Caco-2 (cell line): ENCODE results near the gene ABHD5. TPM values are rescaled to one million over a fixed set of nuclear protein-coding genes. Genes with fewer than 3 reads are reported as not detected.

Experiments
- BruUV-seq: library from RNA; stranded (reverse); fragments of 400-500 nt; replicated peaks from 2 replicates; lab custom pipeline; 2021; lab: Mats Ljungman, UMichigan
- CTCF ChIA-PET: fragments of 300-600 bp; sonication (Branson Sonifier 250); formaldehyde crosslinking; loops from one replicate; lab custom pipeline; 2022; ENCODE audit warnings: antibody characterized with exemption; lab: Charles Lee
- POLR2A ChIA-PET: fragments of 300-600 bp; sonication (Branson Sonifier 250); formaldehyde crosslinking; loops from one replicate; lab custom pipeline; 2022; ENCODE audit warnings: antibody characterized with exemption; lab: Charles Lee
- DNase-seq, 2 experiments: peaks; one replicate each; pipeline versions ENCODE4 v3.0.0 to v3.0.0-alpha.2; 2020 to 2022
- H3K27me3 ChIP-seq: replicated peaks from 2 replicates; pipeline ENCODE4 v1.6.0; 2011; ENCODE audit warnings: low read length; ENCODE audit not compliant: control insufficient read depth, insufficient read depth
- H3K36me3 ChIP-seq: 2 replicates; pipeline ENCODE4 v1.5.1; 2011; ENCODE audit warnings: low read length; ENCODE audit not compliant: control insufficient read depth, insufficient read depth
- H3K4me1 ChIP-seq: fragments of 250-450 bp; sonication (Bioruptor Pico); 2 replicates; pipeline ENCODE4 v1.5.1; 2020; ENCODE audit warnings: mild to moderate bottlenecking
- H3K4me3 ChIP-seq: 2 replicates; pipeline ENCODE4 v1.5.1; 2011; ENCODE audit warnings: low read depth, mild to moderate bottlenecking, control low read depth, low read length
- H3K9me3 ChIP-seq: fragments of 250-450 bp; sonication (Bioruptor Pico); 2 replicates; pipeline ENCODE4 v1.5.1; 2020; ENCODE audit warnings: mild to moderate bottlenecking, moderate library complexity
- H3K27ac Mint-ChIP-seq: one replicate; pipeline ENCODE4 v1.8.0; 2022; ENCODE audit warnings: mixed read lengths; ENCODE audit not compliant: unreplicated experiment
- H3K27me3 Mint-ChIP-seq: one replicate; pipeline ENCODE4 v1.8.0; 2022; ENCODE audit warnings: mixed read lengths; ENCODE audit not compliant: insufficient read depth, unreplicated experiment
- H3K36me3 Mint-ChIP-seq: one replicate; pipeline ENCODE4 v1.8.0; 2022; ENCODE audit warnings: mild to moderate bottlenecking, mixed read lengths; ENCODE audit not compliant: insufficient read depth, unreplicated experiment
- H3K4me1 Mint-ChIP-seq: one replicate; pipeline ENCODE4 v1.8.0; 2022; ENCODE audit warnings: low read depth, mixed read lengths; ENCODE audit not compliant: unreplicated experiment
- H3K4me3 Mint-ChIP-seq: one replicate; pipeline ENCODE4 v1.8.0; 2022; ENCODE audit warnings: mild to moderate bottlenecking, moderate library complexity, mixed read lengths; ENCODE audit not compliant: unreplicated experiment
- H3K9me3 Mint-ChIP-seq: one replicate; pipeline ENCODE4 v1.8.0; 2022; ENCODE audit warnings: mixed read lengths; ENCODE audit not compliant: unreplicated experiment
- intact Hi-C: fragments of 100-400 bp; cut with micrococcal nuclease; formaldehyde crosslinking; loops from one replicate; pipeline ENCODE4 v1.10.0; 2022; ENCODE audit not compliant: unreplicated experiment
- total RNA-seq: library from RNA; stranded (reverse); gene quantifications from 2 replicates; pipeline ENCODE4 v1.2.3, GENCODE V29; 2022
- TF ChIP-seq, protein P1 (sequence below), 2 experiments: fragments of 200-600 bp in 1 of 2; IDR thresholded peaks; 1 replicate in 1 of 2; 2 replicates in 1 of 2; pipeline versions ENCODE4 v1.5.1 to v1.8.0; 2011 to 2022; ENCODE audit warnings: antibody characterized with exemption in 1 of 2, control low read depth in 1 of 2, inconsistent platforms in 1 of 2, low read depth in 1 of 2, low read length in 1 of 2, mild to moderate bottlenecking in 1 of 2, moderate library complexity in 1 of 2; ENCODE audit not compliant: insufficient read depth in 1 of 2, severe bottlenecking in 1 of 2, unreplicated experiment in 1 of 2

Gene ABHD5
- total RNA-seq, 1 experiment from 2014 or later: 12.3 TPM

DNA sequence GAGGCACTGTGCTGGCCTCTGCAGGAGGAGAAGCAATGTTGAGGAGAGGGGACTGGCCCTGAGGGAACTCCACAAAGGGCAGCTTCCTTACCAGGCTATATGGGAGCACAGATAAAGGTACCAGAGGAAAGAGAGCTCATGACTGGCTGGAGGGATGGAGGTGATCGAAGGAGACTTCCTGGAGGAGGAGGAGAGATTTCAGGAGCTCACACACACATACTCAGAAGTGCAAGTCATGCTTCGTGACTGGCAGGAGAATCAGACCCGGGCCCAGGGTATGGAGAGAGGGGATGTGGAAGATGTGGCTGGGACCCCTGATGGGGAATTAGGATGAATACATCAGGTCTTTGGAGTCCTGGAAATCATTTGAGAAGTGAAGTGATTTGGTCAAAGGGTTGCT lies 85.4 kb downstream of the ABHD5 start:
- CTCF ChIA-PET: no interaction called here
- TF ChIP-seq, protein P1, sequence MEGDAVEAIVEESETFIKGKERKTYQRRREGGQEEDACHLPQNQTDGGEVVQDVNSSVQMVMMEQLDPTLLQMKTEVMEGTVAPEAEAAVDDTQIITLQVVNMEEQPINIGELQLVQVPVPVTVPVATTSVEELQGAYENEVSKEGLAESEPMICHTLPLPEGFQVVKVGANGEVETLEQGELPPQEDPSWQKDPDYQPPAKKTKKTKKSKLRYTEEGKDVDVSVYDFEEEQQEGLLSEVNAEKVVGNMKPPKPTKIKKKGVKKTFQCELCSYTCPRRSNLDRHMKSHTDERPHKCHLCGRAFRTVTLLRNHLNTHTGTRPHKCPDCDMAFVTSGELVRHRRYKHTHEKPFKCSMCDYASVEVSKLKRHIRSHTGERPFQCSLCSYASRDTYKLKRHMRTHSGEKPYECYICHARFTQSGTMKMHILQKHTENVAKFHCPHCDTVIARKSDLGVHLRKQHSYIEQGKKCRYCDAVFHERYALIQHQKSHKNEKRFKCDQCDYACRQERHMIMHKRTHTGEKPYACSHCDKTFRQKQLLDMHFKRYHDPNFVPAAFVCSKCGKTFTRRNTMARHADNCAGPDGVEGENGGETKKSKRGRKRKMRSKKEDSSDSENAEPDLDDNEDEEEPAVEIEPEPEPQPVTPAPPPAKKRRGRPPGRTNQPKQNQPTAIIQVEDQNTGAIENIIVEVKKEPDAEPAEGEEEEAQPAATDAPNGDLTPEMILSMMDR (IDR thresholded peaks at IDR 0.05; ENCODE audit: insufficient read depth in 1 of 2, low read depth in 1 of 2, low read length in 1 of 2, severe bottlenecking in 1 of 2, unreplicated experiment in 1 of 2): no peak
- H3K36me3 Mint-ChIP-seq: no peaks in the 10 kb centered on the region
- H3K4me3 Mint-ChIP-seq: no peak overlapping the region
- POLR2A ChIA-PET: no interaction called here
- BruUV-seq: no TSS peak
- Histone ChIP-seq H3K9me3 (no peaks in the 10 kb centered on the region), H3K4me1 (no peaks in the 10 kb centered on the region), H3K36me3 (no peaks in the 10 kb centered on the region), H3K4me3 (no peak overlapping the region), H3K27me3 (no peaks in the 10 kb centered on the region)
- no peak for DNase-seq
- no peaks in the 10 kb centered on the region for H3K4me1 Mint-ChIP-seq
- intact Hi-C loops: no loop called here
- no peaks in the 10 kb centered on the region for H3K27me3 Mint-ChIP-seq
- no peaks in the 10 kb centered on the region for H3K9me3 Mint-ChIP-seq
- no peak overlapping the region for H3K27ac Mint-ChIP-seq

DNA sequence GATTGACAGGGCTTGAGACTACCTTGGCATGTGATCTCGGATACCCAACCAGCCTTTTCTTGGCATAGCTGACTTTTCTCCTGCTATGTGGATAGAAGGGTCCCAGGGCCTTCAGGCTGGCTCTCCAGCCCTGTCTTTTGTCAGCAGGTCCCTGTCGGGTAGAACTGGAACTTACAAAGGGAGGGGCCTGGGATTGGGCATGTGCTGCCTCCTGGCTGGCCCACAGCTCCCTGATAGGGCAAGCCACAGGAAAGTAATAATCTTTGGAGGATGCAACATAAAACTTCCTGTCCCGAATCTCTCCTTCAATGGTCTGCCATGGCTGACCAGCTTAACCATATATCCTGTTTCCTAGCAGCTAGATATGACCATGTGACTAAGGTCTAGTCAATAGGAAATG lies 89.1 kb downstream of the ABHD5 start:
- Mint-ChIP-seq H3K27me3 (no peaks in the 10 kb centered on the region), H3K36me3 (no peaks in the 10 kb centered on the region), H3K27ac (no peak overlapping the region), H3K9me3 (no peaks in the 10 kb centered on the region), H3K4me3 (no peak overlapping the region), H3K4me1 (no peaks in the 10 kb centered on the region)
- Histone ChIP-seq H3K4me3 (no peak overlapping the region), H3K27me3 (no peaks in the 10 kb centered on the region; the same call in 1 of the 2 replicates), H3K9me3 (no peaks in the 10 kb centered on the region), H3K4me1 (no peaks in the 10 kb centered on the region), H3K36me3 (no peaks in the 10 kb centered on the region)
- TF ChIP-seq, protein P1 (IDR thresholded peaks at IDR 0.05; ENCODE audit: insufficient read depth in 1 of 2, low read depth in 1 of 2, low read length in 1 of 2, severe bottlenecking in 1 of 2, unreplicated experiment in 1 of 2): no peak
- ChIA-PET CTCF (no interaction called here), POLR2A (no interaction called here)
- DNase-seq: no peak
- no TSS peak for BruUV-seq
- intact Hi-C loops: no loop called here

DNA sequence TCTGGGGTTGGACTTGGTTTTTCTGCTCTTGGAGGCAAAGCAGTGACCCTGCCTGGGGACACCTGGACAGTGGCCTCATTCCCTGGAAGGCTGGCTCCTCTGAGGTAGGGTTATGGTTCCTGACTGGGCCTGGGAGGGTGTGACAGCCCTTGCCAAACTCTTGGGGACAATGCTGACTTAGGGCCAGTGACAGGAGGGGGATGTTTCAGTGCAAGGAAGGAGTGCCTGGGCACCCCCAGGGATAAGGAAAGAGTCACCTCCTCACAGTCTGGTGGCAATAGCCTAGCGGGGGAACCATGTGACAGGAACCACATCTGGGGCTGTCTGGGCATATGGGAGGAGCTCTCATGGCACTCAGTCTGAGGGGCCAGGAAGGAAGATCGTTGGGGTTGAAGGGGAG lies 91.8 kb downstream of the ABHD5 start:
- intact Hi-C loops: no loop called here
- BruUV-seq: no TSS peak
- H3K36me3 Mint-ChIP-seq: no peaks in the 10 kb centered on the region
- H3K36me3 ChIP-seq: no peaks in the 10 kb centered on the region
- H3K4me3 ChIP-seq: no peak overlapping the region
- no peak for DNase-seq
- TF ChIP-seq, protein P1 (IDR thresholded peaks at IDR 0.05; ENCODE audit: insufficient read depth in 1 of 2, low read depth in 1 of 2, low read length in 1 of 2, severe bottlenecking in 1 of 2, unreplicated experiment in 1 of 2): no peak
- CTCF ChIA-PET: no interaction called here
- H3K27me3 ChIP-seq: no peaks in the 10 kb centered on the region; the same call in 1 of the 2 replicates
- H3K9me3 ChIP-seq: no peaks in the 10 kb centered on the region
- no peaks in the 10 kb centered on the region for H3K9me3 Mint-ChIP-seq
- H3K4me3 Mint-ChIP-seq: no peak overlapping the region
- H3K4me1 Mint-ChIP-seq: no peaks in the 10 kb centered on the region
- H3K27me3 Mint-ChIP-seq: peaks cover 6% of the 10 kb centered on the region
- POLR2A ChIA-PET: no interaction called here
- no peak overlapping the region for H3K27ac Mint-ChIP-seq
- H3K4me1 ChIP-seq: no peaks in the 10 kb centered on the region

Other genes starting within 250 kb of the ABHD5 start
- gene ANO10, start 68.9 kb upstream of the ABHD5 start, total RNA-seq: 24.1 and 27.6 TPM in 2 replicates